GM19463 (cell line): ENCODE results near the gene IMPG1.
"Not testable (repeated sequence)": the region's sequence is repeated elsewhere in the genome, so short reads cannot be mapped to it uniquely, and the experiment has no call there.

Experiments used
- ATAC-seq: cut with Tn5 transposase; IDR thresholded peaks from one replicate; pipeline ENCODE4 v1.9.1; 2021; ENCODE audit warnings: mild to moderate bottlenecking, moderate library complexity; ENCODE audit not compliant: unreplicated experiment

The IMPG1 gene

DNA sequence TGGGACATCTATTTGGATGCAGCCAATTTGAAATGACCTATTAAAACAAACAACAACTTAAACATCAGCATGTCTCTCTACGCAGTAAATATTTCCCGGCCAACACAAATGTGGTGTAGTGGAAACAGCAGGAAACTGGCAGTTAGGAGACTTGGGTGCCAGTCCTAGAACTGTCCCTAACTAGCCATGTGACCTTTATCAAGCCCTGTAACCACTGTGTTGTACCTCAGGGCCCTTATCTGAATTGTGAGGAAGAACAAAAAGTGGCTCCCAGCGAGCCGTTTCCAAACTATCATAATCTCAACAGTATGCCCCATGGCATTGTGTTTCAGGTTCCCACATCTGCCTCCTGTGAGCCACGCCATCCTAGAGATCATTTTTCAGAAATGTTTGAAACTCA, 124.5 kb downstream of the IMPG1 start:
- ATAC-seq, result no peak

- ATAC-seq, result no peak
Observed at GRCh38 chr6:75946146-75946831, 126.2 kb downstream of the IMPG1 start.

- ATAC-seq, result no peak
Observed at GRCh38 chr6:75943381-75943780, 129.1 kb downstream of the IMPG1 start.

DNA sequence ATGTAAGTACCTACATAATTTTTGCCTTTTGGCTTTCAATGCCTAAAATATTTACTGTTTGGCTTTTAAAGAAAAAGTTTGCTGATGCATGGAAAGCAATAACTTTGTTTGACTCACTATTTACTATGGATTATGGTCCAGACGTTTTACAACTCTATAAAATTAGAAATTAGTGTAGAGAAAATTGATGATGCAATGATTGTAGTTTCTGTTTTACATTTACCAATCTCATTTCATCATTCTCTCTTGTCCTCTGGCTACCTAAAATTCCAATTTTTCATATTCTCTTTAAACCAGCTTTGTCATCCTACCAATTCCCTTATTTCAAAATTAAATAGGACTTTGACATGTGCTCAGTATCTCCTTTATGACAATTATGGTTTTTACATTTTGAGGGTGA, 131.0 kb downstream of the IMPG1 start:
- no peak for ATAC-seq

GRCh38 chr6:75940564-75940963, 131.9 kb downstream of the IMPG1 start:
- no peak for ATAC-seq

DNA sequence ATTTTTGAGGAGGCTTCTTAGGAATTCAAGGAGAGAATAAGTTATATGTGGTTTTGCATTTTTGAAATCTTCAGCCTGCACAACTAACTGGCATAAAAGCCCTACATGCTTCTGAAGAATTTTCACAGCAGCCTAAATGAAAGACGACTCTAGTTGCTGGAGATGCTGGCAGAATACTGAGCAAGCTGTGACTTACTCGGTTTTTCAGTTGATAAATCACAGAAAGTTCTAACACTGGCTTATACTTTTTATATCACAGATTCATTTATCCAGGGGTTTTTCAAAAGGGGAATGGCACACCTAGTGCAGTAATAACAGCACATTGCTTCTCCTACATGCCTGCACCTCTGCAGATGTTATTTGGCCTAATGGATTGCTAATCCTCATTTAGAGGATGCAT, 134.6 kb downstream of the IMPG1 start:
- no peak for ATAC-seq

GRCh38 chr6:75936682-75937081, 135.8 kb downstream of the IMPG1 start:
- no peak for ATAC-seq

GRCh38 chr6:75935473-75935793, 137.0 kb downstream of the IMPG1 start:
- no peak for ATAC-seq

GRCh38 chr6:75934643-75935472, 137.6 kb downstream of the IMPG1 start:
- peak; percentile 64 for ATAC-seq

DNA sequence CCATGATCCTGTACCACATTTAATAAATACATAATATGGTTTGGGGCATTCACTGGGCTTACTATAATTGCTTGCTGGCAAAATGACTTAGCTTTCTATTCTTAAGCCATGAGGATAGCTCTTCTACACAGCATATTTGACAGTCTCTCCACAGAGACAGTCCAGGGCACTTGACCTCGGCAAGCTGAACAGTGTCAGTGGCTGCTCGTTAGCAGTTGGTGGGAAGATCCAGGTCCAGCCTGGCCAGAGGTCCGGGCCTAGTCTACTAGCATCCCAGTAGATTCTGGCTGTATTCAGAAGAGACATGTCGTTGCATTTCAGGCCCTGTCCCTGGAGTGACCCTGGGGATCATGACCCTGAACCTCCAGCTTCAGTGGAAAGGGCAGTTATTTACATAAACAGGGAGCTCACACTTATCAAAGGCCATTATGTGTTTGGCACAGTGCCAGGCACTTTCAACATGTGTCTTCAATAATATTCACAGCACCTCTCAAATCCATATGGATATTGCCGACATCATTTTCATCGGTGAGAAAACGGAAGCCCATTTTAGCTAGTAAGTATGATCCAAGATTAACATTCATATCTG, 139.0 kb downstream of the IMPG1 start:
- ATAC-seq, result no peak

DNA sequence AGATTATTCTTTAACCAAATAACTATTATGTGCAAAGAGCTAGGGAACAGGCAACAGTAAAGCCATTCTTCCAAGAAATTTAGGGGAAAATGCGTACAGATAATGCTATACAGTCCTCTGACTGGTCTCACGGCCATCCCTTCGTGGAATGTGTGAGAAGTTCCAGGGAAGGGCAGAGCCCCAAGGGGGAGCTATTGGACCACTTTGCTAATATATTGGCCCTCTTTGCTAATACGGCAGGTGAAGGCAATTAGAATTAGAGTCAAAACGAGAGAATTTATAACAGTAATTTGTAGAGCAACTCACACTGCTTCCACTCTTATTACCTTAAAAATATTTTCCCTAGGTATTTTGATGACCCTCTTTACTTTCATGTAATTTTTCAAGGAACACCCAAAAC, 140.4 kb downstream of the IMPG1 start:
- peak; percentile 56 for ATAC-seq

DNA sequence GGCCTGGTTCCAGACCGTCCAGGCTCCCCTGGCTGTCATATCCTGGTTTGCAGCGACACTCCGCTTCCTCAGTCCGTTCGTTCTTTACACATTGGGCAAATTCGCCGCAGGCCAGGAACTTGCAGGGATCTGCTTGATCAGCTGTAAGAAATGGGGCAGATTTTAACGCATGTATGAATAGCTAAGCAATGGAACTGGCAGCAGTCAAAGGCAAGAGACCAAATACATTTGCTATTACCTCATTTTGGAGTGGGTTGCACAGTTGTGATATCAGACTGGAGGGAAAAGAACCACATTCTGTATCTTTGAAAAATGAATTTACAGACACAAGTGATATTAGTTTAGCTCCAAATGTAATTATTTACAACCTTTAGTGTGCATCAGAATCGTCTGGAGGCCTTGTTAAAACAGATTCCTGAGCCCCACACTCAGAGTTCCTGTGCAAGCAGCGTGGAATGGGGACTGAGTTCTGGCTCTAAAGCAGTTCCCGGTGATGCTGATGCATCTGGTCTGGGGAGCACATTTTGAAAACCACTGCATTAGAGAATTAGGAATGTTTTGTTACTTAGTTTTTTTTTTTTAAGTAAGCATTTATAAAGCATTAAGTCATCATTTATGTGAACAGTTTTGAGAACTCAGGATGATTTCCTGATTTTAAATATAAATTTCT, 141.3 kb downstream of the IMPG1 start:
- ATAC-seq, result no peak

DNA sequence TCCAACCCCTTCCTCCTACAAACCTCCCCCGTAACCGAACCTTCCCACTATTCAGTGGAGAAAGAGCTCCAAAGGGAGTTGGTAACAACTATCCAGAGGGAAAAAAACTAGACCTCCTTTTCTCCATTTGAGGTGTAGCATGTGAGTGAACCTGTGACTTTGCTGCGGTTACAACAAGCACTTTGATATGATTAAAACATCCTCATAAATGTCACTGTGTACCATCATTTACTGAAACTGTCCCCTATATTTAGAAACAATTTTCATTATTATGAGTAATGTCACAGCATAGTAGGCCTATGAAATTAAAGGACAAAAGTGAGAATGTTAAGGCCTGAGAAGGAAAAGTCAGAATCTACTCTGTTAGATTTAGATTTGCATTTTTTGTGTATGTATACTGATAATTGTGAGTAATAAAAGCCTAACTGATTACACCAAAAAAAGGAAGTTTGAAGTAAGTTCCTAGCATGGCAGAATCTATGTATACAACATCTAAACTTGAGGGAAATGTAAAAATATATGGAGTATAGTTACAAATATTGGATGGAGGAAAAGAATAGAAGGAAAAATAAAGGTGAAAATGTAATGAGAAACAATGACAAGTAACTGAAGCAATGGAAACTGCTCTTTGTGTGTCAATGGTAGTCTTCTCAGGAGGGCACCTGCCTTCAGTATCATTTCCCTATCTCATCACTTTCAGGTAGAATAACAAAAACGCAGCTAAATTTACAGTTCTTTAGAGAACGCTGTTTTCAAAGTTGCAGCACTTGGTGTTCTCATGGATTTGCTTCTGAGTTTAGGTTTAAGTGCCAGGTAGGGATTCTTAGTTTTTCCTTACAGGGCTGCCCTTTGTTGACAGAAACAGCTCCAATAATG, 145.9 kb downstream of the IMPG1 start:
- no peak for ATAC-seq

- no peak for ATAC-seq
Observed at GRCh38 chr6:75922226-75922625, 150.2 kb downstream of the IMPG1 start.

GRCh38 chr6:75913040-75913439, 159.4 kb downstream of the IMPG1 start:
- ATAC-seq, result no peak

- no peak for ATAC-seq
Observed at GRCh38 chr6:75907444-75907843, 165.0 kb downstream of the IMPG1 start.

DNA sequence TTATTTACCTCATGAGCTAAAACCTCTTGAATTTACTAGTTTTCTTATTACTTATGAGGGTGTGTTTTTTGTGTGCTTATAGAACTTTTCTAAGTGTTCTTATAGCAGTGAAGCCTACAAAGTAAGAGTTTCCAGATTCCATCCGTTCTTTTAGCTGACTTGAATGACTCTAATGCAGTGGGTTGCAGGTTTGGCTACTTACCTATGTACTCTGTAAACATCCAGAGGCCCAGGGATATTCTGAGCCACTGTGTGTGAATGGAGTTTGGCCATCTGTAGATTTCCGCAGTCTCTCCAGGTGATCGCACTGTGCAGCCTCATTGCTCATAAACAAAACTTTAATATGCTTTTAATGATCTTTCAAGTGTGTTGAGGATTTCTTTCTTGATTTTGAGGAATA, 165.6 kb downstream of the IMPG1 start:
- no peak for ATAC-seq

DNA sequence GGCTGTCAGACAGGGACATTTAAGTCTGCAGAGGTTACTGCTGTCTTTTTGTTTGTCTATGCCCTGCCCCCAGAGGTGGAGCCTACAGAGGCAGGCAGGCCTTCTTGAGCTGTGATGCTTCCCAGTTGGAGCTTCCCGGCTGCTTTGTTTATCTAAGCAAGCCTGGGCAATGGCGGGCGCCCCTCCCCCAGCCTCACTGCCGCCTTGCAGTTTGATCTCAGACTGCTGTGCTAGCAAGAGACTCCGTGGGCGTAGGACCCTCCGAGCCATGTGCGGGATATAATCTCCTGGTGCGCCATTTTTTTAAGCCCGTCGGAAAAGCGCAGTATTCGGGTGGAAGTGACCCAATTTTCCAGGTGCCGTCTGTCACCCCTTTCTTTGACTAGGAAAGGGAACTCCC, 167.3 kb downstream of the IMPG1 start:
- ATAC-seq, result not testable (repeated sequence)

DNA sequence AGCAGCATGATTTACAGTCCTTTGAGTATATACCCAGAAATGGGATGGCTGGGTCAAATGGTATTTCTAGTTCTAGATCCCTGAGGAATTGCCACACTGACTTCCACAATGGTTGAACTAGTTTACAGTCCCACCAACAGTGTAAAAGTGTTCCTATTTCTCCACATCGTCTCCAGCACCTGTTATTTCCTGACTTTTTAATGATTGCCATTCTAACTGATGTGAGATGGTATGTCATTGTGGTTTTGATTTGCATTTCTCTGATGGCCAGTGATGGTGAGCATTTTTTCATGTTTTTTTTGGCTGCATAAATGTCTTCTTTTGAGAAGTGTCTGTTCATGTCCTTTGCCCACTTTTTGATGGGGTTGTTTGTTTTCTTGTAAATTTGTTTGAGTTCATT, 172.2 kb downstream of the IMPG1 start:
- not testable (repeated sequence) for ATAC-seq

DNA sequence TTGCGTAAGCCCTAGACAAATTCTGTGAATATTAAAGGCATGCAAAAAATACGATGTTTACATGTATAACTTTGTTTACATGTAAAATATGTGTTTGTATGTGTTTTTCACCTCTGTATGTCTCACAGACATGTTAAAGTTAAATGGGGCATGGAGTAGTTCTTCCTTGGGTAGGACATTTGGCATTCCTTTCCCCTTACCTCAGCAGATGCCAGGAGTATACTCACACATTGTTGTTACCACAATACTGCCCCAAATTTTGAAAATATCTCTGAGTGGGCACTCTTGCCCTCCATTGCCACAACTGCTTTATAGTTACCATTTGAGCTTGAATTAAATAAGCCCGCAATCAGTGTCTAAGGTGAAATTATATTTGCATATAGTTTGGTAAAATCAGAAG, 175.9 kb downstream of the IMPG1 start:
- ATAC-seq, result no peak

DNA sequence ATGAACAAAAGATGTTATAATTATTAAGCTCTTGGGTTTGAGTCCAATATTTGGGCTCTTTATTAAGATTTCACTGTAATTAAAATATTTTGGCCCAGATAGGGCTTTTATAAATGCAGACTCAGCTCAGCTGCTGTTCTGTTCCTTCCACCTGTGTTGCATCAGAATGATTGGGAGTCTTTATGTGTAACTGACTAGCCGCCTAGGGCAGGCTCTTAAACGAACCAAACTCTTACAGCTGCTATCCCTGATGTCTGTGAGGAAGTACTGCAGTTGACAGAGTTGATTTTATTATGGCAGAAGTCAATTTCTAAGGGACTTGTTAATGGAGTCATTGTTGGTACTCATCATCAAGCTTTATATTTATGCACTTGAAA, 178.7 kb downstream of the IMPG1 start:
- no peak for ATAC-seq
